Anterior cingulate cortex (tissue), 58 donors: ENCODE data around the gene TPK1.
A peak's percentile ranks its signal among the peaks of the same experiment; 100 is the strongest.

ENCODE experiments used
- DNase-seq, 58 donors: peaks; one replicate each; lab custom pipeline; 2025; lab: John Stamatoyannopoulos, UW

TPK1 gene

GRCh38 chr7:144835652-144836544 is at the start of gene TPK1:
Gene TPK1 (minus strand): TSS chr7:144836053. CDS start chr7:144835602, 451 bp downstream.
- peak; percentile 35 to 93 (median 82) for DNase-seq

GRCh38 chr7:144885478-144885877 is 49.6 kb upstream of the TPK1 start:
- no peak for DNase-seq

GRCh38 chr7:144884896-144885295 is 49.0 kb upstream of the TPK1 start:
- no peak for DNase-seq

- DNase-seq = no peak
Observed at GRCh38 chr7:144873316-144873845, 37.5 kb upstream of the TPK1 start.

- DNase-seq = no peak
Observed at GRCh38 chr7:144869082-144869481, 33.2 kb upstream of the TPK1 start.

- DNase-seq = no peak
Observed at GRCh38 chr7:144866189-144866588, 30.3 kb upstream of the TPK1 start.

GRCh38 chr7:144863320-144863647 is 27.4 kb upstream of the TPK1 start:
- no peak for DNase-seq

- no peak for DNase-seq
Observed at GRCh38 chr7:144862612-144863319, 26.9 kb upstream of the TPK1 start.

- DNase-seq = no peak
Observed at GRCh38 chr7:144859739-144860138, 23.9 kb upstream of the TPK1 start.

- DNase-seq = no peak
Observed at GRCh38 chr7:144857463-144857862, 21.6 kb upstream of the TPK1 start.

GRCh38 chr7:144854839-144855424 is 19.1 kb upstream of the TPK1 start:
- DNase-seq = no peak

- no peak for DNase-seq
Observed at GRCh38 chr7:144853542-144853941, 17.7 kb upstream of the TPK1 start.

- DNase-seq = no peak
Observed at GRCh38 chr7:144848078-144848477, 12.2 kb upstream of the TPK1 start.

GRCh38 chr7:144842377-144842851 is 6.6 kb upstream of the TPK1 start:
- peak in 6 of 58 donors; percentile 2 to 33 (median 6) for DNase-seq

GRCh38 chr7:144836545-144836842 is 641 bp upstream of the TPK1 start:
- no peak for DNase-seq

GRCh38 chr7:144835155-144835611 is 670 bp downstream of the TPK1 start:
- peak in 55 of 58 donors; percentile 10 to 83 (median 55) for DNase-seq

- peak in 18 of 58 donors; percentile 9 to 70 (median 40) for DNase-seq
Observed at GRCh38 chr7:144834641-144835144, 1.2 kb downstream of the TPK1 start.

GRCh38 chr7:144830811-144831210 is 5.0 kb downstream of the TPK1 start:
- DNase-seq = no peak

- DNase-seq = no peak
Observed at GRCh38 chr7:144830024-144830785, 5.6 kb downstream of the TPK1 start.

GRCh38 chr7:144827621-144828020 is 8.2 kb downstream of the TPK1 start:
- no peak for DNase-seq
